IMR-90 (cell line): ENCODE results near the gene EML4. TPM values are rescaled to one million over a fixed set of nuclear protein-coding genes. Genes with fewer than 3 reads are reported as not detected.

Experiments used
- ATAC-seq: fragments of 200-7000 bp; cut with Tn5 transposase; 2 replicates; pipeline ENCODE4 v1.9.1; 2020; ENCODE audit warnings: low read depth, mild to moderate bottlenecking, moderate library complexity
- BruUV-seq: library from RNA; stranded (reverse); fragments of 400-500 nt; replicated peaks from 2 replicates; lab custom pipeline; 2021; lab: Mats Ljungman, UMichigan
- CTCF ChIA-PET: fragments of 300-600 bp; formaldehyde crosslinking; extraction: SDS; loops from one replicate; lab custom pipeline; 2021; ENCODE audit warnings: antibody characterized with exemption; lab: Yijun Ruan, JAX
- POLR2A ChIA-PET: fragments of 300-600 bp; sonication (Branson Sonifier 250); formaldehyde crosslinking; loops from one replicate; lab custom pipeline; 2022; ENCODE audit warnings: antibody characterized with exemption; ENCODE audit not compliant: unreplicated experiment; lab: Charles Lee
- DNase-seq: peaks from one replicate; pipeline ENCODE4 v3.0.0; 2013
- H2AFZ ChIP-seq: replicated peaks from 2 replicates; pipeline ENCODE3; 2013; ENCODE audit warnings: low read length, mild to moderate bottlenecking; ENCODE audit not compliant: poor library complexity
- H2AK5ac ChIP-seq: 2 replicates; pipeline ENCODE4 v1.6.1; 2013; ENCODE audit warnings: low read depth, low read length, inconsistent platforms
- H2AK9ac ChIP-seq: replicated peaks from 2 replicates; pipeline ENCODE3; 2013; ENCODE audit warnings: mild to moderate bottlenecking, low read depth, low read length, moderate library complexity; ENCODE audit not compliant: poor library complexity
- H2BK120ac ChIP-seq: 2 replicates; pipeline ENCODE4 v1.6.1; 2013; ENCODE audit warnings: low read depth, low read length, inconsistent platforms
- H2BK15ac ChIP-seq: 3 replicates; pipeline ENCODE4 v1.6.1; 2013; ENCODE audit warnings: low read depth, low read length, inconsistent platforms
- H2BK20ac ChIP-seq: 2 replicates; pipeline ENCODE4 v1.6.1; 2013; ENCODE audit warnings: low read depth, mild to moderate bottlenecking, inconsistent platforms, low read length, moderate library complexity
- H2BK5ac ChIP-seq: 2 replicates; pipeline ENCODE4 v1.6.1; 2013; ENCODE audit warnings: mild to moderate bottlenecking, low read depth, low read length, inconsistent platforms; ENCODE audit not compliant: poor library complexity, severe bottlenecking
- H3K14ac ChIP-seq: replicated peaks from 2 replicates; pipeline ENCODE4 v1.6.1; 2013; ENCODE audit warnings: low read depth, low read length, inconsistent platforms
- H3K18ac ChIP-seq: 2 replicates; pipeline ENCODE4 v1.6.1; 2013; ENCODE audit warnings: low read depth, low read length, control low read depth
- H3K23ac ChIP-seq: 2 replicates; pipeline ENCODE4 v1.6.1; 2013; ENCODE audit warnings: low read depth, low read length, inconsistent platforms
- H3K27ac ChIP-seq: 2 replicates; pipeline ENCODE4 v1.5.1; 2013; ENCODE audit warnings: mild to moderate bottlenecking, control low read depth, low read length; ENCODE audit not compliant: insufficient read depth
- H3K27me3 ChIP-seq: 2 replicates; pipeline ENCODE4 v1.6.1; 2013; ENCODE audit warnings: low read length; ENCODE audit not compliant: control insufficient read depth, insufficient read depth
- H3K36me3 ChIP-seq: 2 replicates; pipeline ENCODE4 v1.6.1; 2013; ENCODE audit warnings: low read length, mixed read lengths; ENCODE audit not compliant: control insufficient read depth, insufficient read depth
- H3K4ac ChIP-seq: 2 replicates; pipeline ENCODE4 v1.6.1; 2013; ENCODE audit warnings: low read depth, low read length, inconsistent platforms
- H3K4me1 ChIP-seq: 2 replicates; pipeline ENCODE4 v1.6.1; 2013; ENCODE audit warnings: low read length, mixed read lengths; ENCODE audit not compliant: control insufficient read depth, insufficient read depth
- H3K4me2 ChIP-seq: 2 replicates; pipeline ENCODE4 v1.6.1; 2013; ENCODE audit warnings: low read depth, mild to moderate bottlenecking, control low read depth, low read length, moderate library complexity
- H3K4me3 ChIP-seq: 2 replicates; pipeline ENCODE4 v1.5.1; 2013; ENCODE audit warnings: low read depth, mild to moderate bottlenecking, control low read depth, low read length, moderate library complexity; ENCODE audit not compliant: insufficient read depth
- H3K56ac ChIP-seq: 2 replicates; pipeline ENCODE4 v1.6.1; 2013; ENCODE audit warnings: low read length, inconsistent platforms; ENCODE audit not compliant: insufficient read depth; ENCODE audit errors: extremely low read depth
- H3K79me1 ChIP-seq, 2 experiments: 2 replicates each; pipeline ENCODE4 v1.6.1; 2013; ENCODE audit warnings: low read length in 2 of 2, inconsistent platforms in 1 of 2, low read depth in 1 of 2
- H3K9ac ChIP-seq: 2 replicates; pipeline ENCODE4 v1.6.1; 2013; ENCODE audit warnings: low read depth, low read length, control low read depth
- H3K9me1 ChIP-seq: 2 replicates; pipeline ENCODE4 v1.6.1; 2013; ENCODE audit warnings: low read length, inconsistent platforms; ENCODE audit not compliant: insufficient read depth
- H3K9me3 ChIP-seq: 2 replicates; pipeline ENCODE4 v1.6.1; 2013; ENCODE audit warnings: low read length; ENCODE audit not compliant: control insufficient read depth, insufficient read depth
- H4K20me1 ChIP-seq: 2 replicates; pipeline ENCODE4 v1.6.1; 2013; ENCODE audit warnings: low read length, inconsistent platforms; ENCODE audit not compliant: insufficient read depth
- H4K5ac ChIP-seq: 2 replicates; pipeline ENCODE4 v1.6.1; 2013; ENCODE audit warnings: mild to moderate bottlenecking, low read depth, low read length, control low read depth
- H4K8ac ChIP-seq, 2 experiments: 2 replicates each; pipeline ENCODE4 v1.6.1; 2013; ENCODE audit warnings: low read depth in 2 of 2, low read length in 2 of 2, control low read depth in 1 of 2, inconsistent platforms in 1 of 2
- H4K91ac ChIP-seq: 2 replicates; pipeline ENCODE4 v1.6.1; 2013; ENCODE audit warnings: low read depth, low read length, inconsistent platforms; ENCODE audit not compliant: insufficient read depth
- BHLHE40 ChIP-seq: fragments of 150-350 bp; IDR thresholded peaks from 2 replicates; pipeline ENCODE4 v1.6.1; 2016; ENCODE audit warnings: mild to moderate bottlenecking, low read depth, low read length
- CEBPB ChIP-seq: IDR thresholded peaks from 2 replicates; pipeline ENCODE4 v1.6.1; 2012; ENCODE audit warnings: low read depth, low read length, improper control_type of control experiment
- MAZ ChIP-seq: IDR thresholded peaks from 2 replicates; pipeline ENCODE4 v1.6.1; 2012; ENCODE audit warnings: low read depth, mild to moderate bottlenecking, low read length, improper control_type of control experiment, moderate library complexity, borderline replicate concordance
- MXI1 ChIP-seq: IDR thresholded peaks from 2 replicates; pipeline ENCODE4 v1.6.1; 2012; ENCODE audit warnings: low read depth, mild to moderate bottlenecking, low read length, moderate library complexity, borderline replicate concordance
- RFX5 ChIP-seq: IDR thresholded peaks from 2 replicates; pipeline ENCODE4 v1.8.0; 2012; ENCODE audit warnings: low read depth, mild to moderate bottlenecking, low read length, moderate library complexity
- WGBS, 2 experiments: methylation state at CpG; one replicate each; pipeline versions ENCODE4 v1.1.5 to v1.1.7; 2013; ENCODE audit warnings: missing lambda C conversion rate in 2 of 2; ENCODE audit not compliant: insufficient read length in 1 of 2; ENCODE audit errors: extremely low coverage in 2 of 2; 5-methylcytosine and 5-hydroxymethylcytosine counted together
- dilution Hi-C: fragments of 300-500 bp; cut with HindIII; formaldehyde crosslinking; loops from one replicate; pipeline ENCODE4 v1.14.3; 2018; ENCODE audit warnings: low sequenced_read_pairs; ENCODE audit not compliant: unreplicated experiment
- in situ Hi-C: fragments of 300-500 bp; cut with MboI; formaldehyde crosslinking; loops from 3 replicates; pipeline ENCODE4 v1.14.3; 2019; ENCODE audit warnings: low sequenced_read_pairs, inconsistent platforms, mixed read lengths
- intact Hi-C: fragments of 100-400 bp; cut with micrococcal nuclease; formaldehyde crosslinking; loops from 2 replicates; pipeline ENCODE4 v1.10.0; 2022
- polyA plus RNA-seq, 3 experiments: library from polyadenylated mRNA; depleted of rRNA; stranded (reverse); fragments of >200 nt; gene quantifications; 2 replicates each; pipeline ENCODE4 v1.2.3, GENCODE V29; 2012; ENCODE audit warnings: low replicate concordance in 1 of 3
- total RNA-seq: library from RNA; depleted of rRNA; stranded (reverse); fragments of >200 nt; gene quantifications from 2 replicates; pipeline ENCODE4 v1.2.3, GENCODE V29; 2012

The EML4 gene
- total and polyA plus RNA-seq, 2 of the 4 experiments (the other 2 are of a cell fraction): 29.7 to 73.7 TPM

DNA sequence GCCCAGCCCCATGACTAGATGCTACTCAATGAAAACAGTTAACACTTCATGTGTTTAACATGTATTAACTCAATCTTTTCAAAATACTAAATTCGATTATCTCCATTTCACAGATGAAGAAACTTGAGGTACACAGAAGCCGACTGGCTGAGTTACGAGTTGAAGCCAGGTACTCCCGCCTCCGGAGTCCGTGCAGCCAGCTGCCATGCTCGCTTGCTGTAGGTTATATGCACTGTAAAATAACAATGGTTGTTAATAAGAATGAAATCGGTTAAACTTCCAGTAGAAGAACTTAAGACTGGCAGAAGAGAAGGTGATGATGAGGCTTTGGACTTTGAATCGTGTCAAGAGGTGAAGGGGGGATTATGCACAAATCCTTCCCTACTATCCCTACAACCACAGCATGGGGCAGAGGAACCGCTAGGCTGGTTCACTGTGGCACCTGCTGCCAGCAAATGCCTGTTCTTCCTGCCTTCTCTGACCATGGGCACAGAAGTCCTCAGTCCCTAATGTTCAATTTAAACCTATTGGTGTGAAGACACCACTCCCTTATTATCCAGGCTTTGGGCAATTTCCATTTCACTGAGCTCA is 166.5 kb downstream of the EML4 start:
- no peak overlapping the region for H3K14ac ChIP-seq

More for the DNA sequence above, 166.5 kb downstream of the EML4 start:
- no peak overlapping the region for H3K27ac ChIP-seq
- H3K23ac ChIP-seq: no peak overlapping the region
- H2AK9ac ChIP-seq: no peak overlapping the region
- H3K36me3 ChIP-seq: peaks cover 45% of the 10 kb centered on the region
- dilution Hi-C loops (no loop called here), intact Hi-C loops (no loop called here), in situ Hi-C loops (no loop called here)
- WGBS, 2 experiments: 100% methylated on average over 3 of the region's 10 CpGs; no CpG with 5 or more reads in 1 of the 2 experiments
- H3K9ac ChIP-seq: no peak overlapping the region
- H2BK5ac ChIP-seq: no peak overlapping the region
- H3K27me3 ChIP-seq: no peaks in the 10 kb centered on the region
- ChIA-PET CTCF (no interaction called here), POLR2A (no interaction called here)
- BruUV-seq: no TSS peak
- H3K9me1 ChIP-seq: peaks cover 10% of the 10 kb centered on the region
- H4K91ac ChIP-seq: no peak overlapping the region
- no peak overlapping the region for H2BK15ac ChIP-seq
- H2BK120ac ChIP-seq: no peak overlapping the region
- no peak overlapping the region for H4K5ac ChIP-seq
- no peak overlapping the region for H4K8ac ChIP-seq
- DNase-seq: no peak
- no peak overlapping the region for H2AK5ac ChIP-seq
- H2BK20ac ChIP-seq: no peak overlapping the region
- no peak overlapping the region for H2AFZ ChIP-seq
- TF ChIP-seq BHLHE40: no peak
- TF ChIP-seq RFX5: no peak
- TF ChIP-seq CEBPB: no peak
- no peak for TF ChIP-seq MXI1
- TF ChIP-seq MAZ: no peak
- H3K79me1 ChIP-seq: peaks cover 22 to 49% of the 10 kb centered on the region in 2 experiments
- no peaks in the 10 kb centered on the region for H3K4me1 ChIP-seq
- H3K4me3 ChIP-seq: no peak overlapping the region
- H4K20me1 ChIP-seq: no peaks in the 10 kb centered on the region; the same call in 1 of the 2 replicates
- no peak overlapping the region for H3K4me2 ChIP-seq
- no peak for ATAC-seq
- H3K18ac ChIP-seq: no peak overlapping the region
- no peak overlapping the region for H3K56ac ChIP-seq
- no peaks in the 10 kb centered on the region for H3K9me3 ChIP-seq
- H3K4ac ChIP-seq: no peak overlapping the region
